ENCODE results near the gene ZMYM5. TPM values are rescaled to one million over a fixed set of nuclear protein-coding genes. Genes with fewer than 3 reads are reported as not detected.
"Not testable (repeated sequence)": the region's sequence is repeated elsewhere in the genome, so short reads cannot be mapped to it uniquely, and the experiment has no call there.

ZMYM5 gene
- total RNA-seq, 6 experiments from 2014 or later, result 3.8 to 6.9 (median 4.4) TPM

- DNase-seq, result peak; percentile 72 to 78 (median 73)
- H3K27me3 ChIP-seq, result no peaks in the 10 kb centered on the region
- WGBS (ENCODE audit: insufficient coverage, low coverage, low lambda C conversion rate, missing lambda C conversion rate), result 0% methylated on average over 2 of the region's 54 CpGs
- intact Hi-C loops (cut with DNase I), result no loop called here
- peaks cover 0 to 18% (median 9%) of the 10 kb centered on the region in 4 donors for H3K4me1 ChIP-seq
- peak; percentile 23 to 49 (median 39) for ATAC-seq
- no peaks in the 10 kb centered on the region for H3K9me3 ChIP-seq
- H3K36me3 ChIP-seq, result no peaks in the 10 kb centered on the region
- H3K4me3 ChIP-seq, result peak overlapping the region; percentile 56 to 87 (median 75)
- TF ChIP-seq CTCF (IDR thresholded peaks at IDR 0.05) (no peak), POLR2A (IDR thresholded peaks at IDR 0.05) (no peak)
- peak overlapping the region; percentile 95 to 99 (median 97) for H3K27ac ChIP-seq
Observed at GRCh38 chr13:19864024-19864745, 736 bp upstream of the ZMYM5 start.

- H3K4me1 ChIP-seq, result peaks cover 0 to 18% (median 9%) of the 10 kb centered on the region in 4 donors
- TF ChIP-seq POLR2A (IDR thresholded peaks at IDR 0.05), result no peak
- TF ChIP-seq CTCF (IDR thresholded peaks at IDR 0.05), result no peak
- H3K27me3 ChIP-seq, result no peaks in the 10 kb centered on the region
- H3K27ac ChIP-seq, result peak overlapping the region; percentile 90 to 99 (median 92)
- intact Hi-C loops (cut with DNase I), result no loop called here
- peak in 2 of 4 donors; percentile 0 to 7 for ATAC-seq
- H3K9me3 ChIP-seq, result no peaks in the 10 kb centered on the region
- H3K4me3 ChIP-seq, result peak overlapping the region; percentile 75 to 87 (median 85)
- peak in 2 of 3 donors; percentile 58 to 71 for DNase-seq
- no peaks in the 10 kb centered on the region for H3K36me3 ChIP-seq
- under 1% methylated on average over 19 of the region's 66 CpGs for WGBS (ENCODE audit: insufficient coverage, low coverage, low lambda C conversion rate, missing lambda C conversion rate)
Observed at GRCh38 chr13:19862481-19863313, 752 bp downstream of the ZMYM5 start.

GRCh38 chr13:19861762-19862161 lies 1.7 kb downstream of the ZMYM5 start:
- H3K27ac ChIP-seq, result peak overlapping the region in 1 of 3 donors; percentile 90
- peak overlapping the region; percentile 75 to 87 (median 85) for H3K4me3 ChIP-seq
- ATAC-seq (no peak), DNase-seq (no peak)
- TF ChIP-seq CTCF (IDR thresholded peaks at IDR 0.05), result no peak
- TF ChIP-seq POLR2A (IDR thresholded peaks at IDR 0.05), result no peak
- WGBS (ENCODE audit: insufficient coverage, low coverage, low lambda C conversion rate, missing lambda C conversion rate), result 0% methylated on average over 4 of the region's 4 CpGs
- H3K4me1 ChIP-seq, result peaks cover 0 to 18% (median 9%) of the 10 kb centered on the region in 4 donors
- no peaks in the 10 kb centered on the region for H3K27me3 ChIP-seq
- H3K9me3 ChIP-seq, result no peaks in the 10 kb centered on the region
- intact Hi-C loops (cut with DNase I), result no loop called here
- no peaks in the 10 kb centered on the region for H3K36me3 ChIP-seq

GRCh38 chr13:19860884-19861655 lies 2.4 kb downstream of the ZMYM5 start:
- no peaks in the 10 kb centered on the region for H3K9me3 ChIP-seq
- intact Hi-C loops (cut with DNase I), result no loop called here
- WGBS (ENCODE audit: insufficient coverage, low coverage, low lambda C conversion rate, missing lambda C conversion rate), result 94% methylated on average over 3 of the region's 4 CpGs
- peak overlapping the region in 1 of 3 donors; percentile 14 for H3K27ac ChIP-seq
- no peaks in the 10 kb centered on the region for H3K27me3 ChIP-seq
- DNase-seq (no peak), ATAC-seq (no peak)
- TF ChIP-seq POLR2A (IDR thresholded peaks at IDR 0.05) (no peak), CTCF (IDR thresholded peaks at IDR 0.05) (no peak)
- no peak overlapping the region for H3K4me3 ChIP-seq
- H3K4me1 ChIP-seq, result peaks cover 0 to 18% (median 9%) of the 10 kb centered on the region in 4 donors
- H3K36me3 ChIP-seq, result peaks cover 0 to under 1% (median 0%) of the 10 kb centered on the region in 4 donors

GRCh38 chr13:19857637-19858036 lies 5.8 kb downstream of the ZMYM5 start:
- intact Hi-C loops (cut with DNase I); H3K9me3 ChIP-seq; H3K36me3 ChIP-seq; ATAC-seq; H3K4me3 ChIP-seq; H3K27me3 ChIP-seq; H3K27ac ChIP-seq; DNase-seq: not testable (repeated sequence)
- 100% methylated on average over 2 of the region's 2 CpGs for WGBS (ENCODE audit: insufficient coverage, low coverage, low lambda C conversion rate, missing lambda C conversion rate)
- peaks cover 0 to 13% (median 9%) of the 10 kb centered on the region in 4 donors for H3K4me1 ChIP-seq
